Measurements from ENCODE around the gene RFC1.

DNA sequence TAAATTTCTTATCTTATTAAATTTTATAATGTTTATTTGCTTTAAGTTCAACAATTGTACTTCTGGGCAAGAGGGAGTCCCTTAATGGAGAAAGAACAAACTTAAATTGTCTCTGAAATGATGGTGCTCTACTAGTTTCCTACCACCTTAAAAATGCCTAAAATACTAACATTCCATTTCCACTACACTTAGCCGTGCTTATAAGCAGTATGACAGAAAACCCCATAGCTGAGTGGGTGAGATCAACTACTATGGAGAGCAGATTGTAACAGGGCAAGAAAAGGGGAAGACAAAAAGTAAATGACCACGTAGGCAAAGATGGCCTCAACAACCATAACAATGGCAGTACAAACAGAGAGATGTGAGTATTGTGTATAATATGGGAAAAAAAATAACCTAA lies 35.0 kb downstream of the RFC1 start:
- TF ChIP-seq EZH2 (IDR thresholded peaks at IDR 0.05; ENCODE audit: insufficient read depth, poor library complexity, severe bottlenecking), result no peak
- no peak for TF ChIP-seq EZH2phosphoT487 (IDR thresholded peaks at IDR 0.05; ENCODE audit: insufficient read depth, low read depth)

All from GM23248 (cell line).